ENCODE results near the gene PLCB3.

PLCB3 gene

GRCh38 chr11:64285885-64286800 lies 34.8 kb downstream of the PLCB3 start:
- TF ChIP-seq CTCF (IDR thresholded peaks at IDR 0.05; ENCODE audit: low read length, missing control alignments), result peak; percentile 2
- DNase-seq (ENCODE audit: low read depth), result no peak
- H3K4me3 ChIP-seq (replicated peaks; ENCODE audit: low read depth, low read length), result peak overlapping the region; percentile 75

GRCh38 chr11:64286801-64287159 lies 35.5 kb downstream of the PLCB3 start:
- no peak for TF ChIP-seq CTCF (IDR thresholded peaks at IDR 0.05; ENCODE audit: low read length, missing control alignments)
- no peak overlapping the region for H3K4me3 ChIP-seq (replicated peaks; ENCODE audit: low read depth, low read length)
- DNase-seq (ENCODE audit: low read depth), result no peak

- no peak for DNase-seq (ENCODE audit: low read depth)
- TF ChIP-seq CTCF (IDR thresholded peaks at IDR 0.05; ENCODE audit: low read length, missing control alignments), result no peak
- no peak overlapping the region for H3K4me3 ChIP-seq (replicated peaks; ENCODE audit: low read depth, low read length)
Measured at GRCh38 chr11:64287676-64288352, 36.5 kb downstream of the PLCB3 start.

- no peak for DNase-seq (ENCODE audit: low read depth)
- TF ChIP-seq CTCF (IDR thresholded peaks at IDR 0.05; ENCODE audit: low read length, missing control alignments), result no peak
- H3K4me3 ChIP-seq (replicated peaks; ENCODE audit: low read depth, low read length), result no peak overlapping the region
Measured at GRCh38 chr11:64288353-64288750, 37.0 kb downstream of the PLCB3 start.

- no peak overlapping the region for H3K4me3 ChIP-seq (replicated peaks; ENCODE audit: low read depth, low read length)
- no peak for TF ChIP-seq CTCF (IDR thresholded peaks at IDR 0.05; ENCODE audit: low read length, missing control alignments)
- no peak for DNase-seq (ENCODE audit: low read depth)
Measured at GRCh38 chr11:64289002-64289564, 37.8 kb downstream of the PLCB3 start.

GRCh38 chr11:64290352-64291261 lies 39.3 kb downstream of the PLCB3 start:
- no peak for DNase-seq (ENCODE audit: low read depth)
- TF ChIP-seq CTCF (IDR thresholded peaks at IDR 0.05; ENCODE audit: low read length, missing control alignments), result no peak

More at GRCh38 chr11:64290352-64291261, 39.3 kb downstream of the PLCB3 start:
- no peak overlapping the region for H3K4me3 ChIP-seq (replicated peaks; ENCODE audit: low read depth, low read length)
